ENCODE results near the gene NUP153. TPM values are rescaled to one million over a fixed set of nuclear protein-coding genes. Genes with fewer than 3 reads are reported as not detected.

Gene NUP153
- total and polyA plus RNA-seq, 2 donors (not counting 1 experiment from before 2014, with no cell fraction given): 17.9 to 70.5 TPM

DNA sequence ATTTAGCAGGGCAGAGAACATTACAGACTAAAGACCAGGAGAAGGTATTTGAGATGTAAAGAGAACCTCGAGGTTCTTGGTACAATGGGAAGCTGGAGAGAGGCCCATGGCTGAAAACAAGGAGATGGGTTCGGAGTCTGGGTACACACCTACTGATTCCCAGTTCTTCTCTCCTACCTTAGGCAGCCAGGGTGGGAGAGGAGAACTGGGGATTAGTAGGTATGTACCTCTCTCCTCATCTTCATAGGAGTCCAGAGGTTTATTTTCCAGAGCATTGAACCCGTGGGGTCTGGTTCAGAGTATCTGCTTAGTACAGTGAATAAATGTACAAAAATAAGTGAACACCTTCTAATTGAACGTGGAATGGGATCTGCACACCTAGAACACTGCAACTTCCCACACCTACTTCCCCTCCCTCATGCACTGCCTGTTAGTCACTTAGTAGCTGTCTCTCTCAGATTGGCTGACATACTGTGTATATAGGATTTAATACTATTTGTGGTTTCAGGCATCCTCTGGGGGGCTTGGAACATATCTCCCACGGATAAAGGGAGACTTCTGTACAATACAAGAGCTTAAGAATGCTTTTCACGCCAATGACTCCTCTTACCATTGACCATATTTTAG is 23.5 kb upstream of the NUP153 start:
- TF ChIP-seq, protein P1, sequence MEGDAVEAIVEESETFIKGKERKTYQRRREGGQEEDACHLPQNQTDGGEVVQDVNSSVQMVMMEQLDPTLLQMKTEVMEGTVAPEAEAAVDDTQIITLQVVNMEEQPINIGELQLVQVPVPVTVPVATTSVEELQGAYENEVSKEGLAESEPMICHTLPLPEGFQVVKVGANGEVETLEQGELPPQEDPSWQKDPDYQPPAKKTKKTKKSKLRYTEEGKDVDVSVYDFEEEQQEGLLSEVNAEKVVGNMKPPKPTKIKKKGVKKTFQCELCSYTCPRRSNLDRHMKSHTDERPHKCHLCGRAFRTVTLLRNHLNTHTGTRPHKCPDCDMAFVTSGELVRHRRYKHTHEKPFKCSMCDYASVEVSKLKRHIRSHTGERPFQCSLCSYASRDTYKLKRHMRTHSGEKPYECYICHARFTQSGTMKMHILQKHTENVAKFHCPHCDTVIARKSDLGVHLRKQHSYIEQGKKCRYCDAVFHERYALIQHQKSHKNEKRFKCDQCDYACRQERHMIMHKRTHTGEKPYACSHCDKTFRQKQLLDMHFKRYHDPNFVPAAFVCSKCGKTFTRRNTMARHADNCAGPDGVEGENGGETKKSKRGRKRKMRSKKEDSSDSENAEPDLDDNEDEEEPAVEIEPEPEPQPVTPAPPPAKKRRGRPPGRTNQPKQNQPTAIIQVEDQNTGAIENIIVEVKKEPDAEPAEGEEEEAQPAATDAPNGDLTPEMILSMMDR (IDR thresholded peaks at IDR 0.05): no peak
- TF ChIP-seq EZH2 (IDR thresholded peaks at IDR 0.05; ENCODE audit: borderline replicate concordance, insufficient read depth, low read depth, low read length, poor library complexity, severe bottlenecking): no peak
- Mint-ChIP-seq H3K9me3 (ENCODE audit: insufficient read depth) (peaks cover 7% of the 10 kb centered on the region), H3K27ac (no peak overlapping the region)

DNA sequence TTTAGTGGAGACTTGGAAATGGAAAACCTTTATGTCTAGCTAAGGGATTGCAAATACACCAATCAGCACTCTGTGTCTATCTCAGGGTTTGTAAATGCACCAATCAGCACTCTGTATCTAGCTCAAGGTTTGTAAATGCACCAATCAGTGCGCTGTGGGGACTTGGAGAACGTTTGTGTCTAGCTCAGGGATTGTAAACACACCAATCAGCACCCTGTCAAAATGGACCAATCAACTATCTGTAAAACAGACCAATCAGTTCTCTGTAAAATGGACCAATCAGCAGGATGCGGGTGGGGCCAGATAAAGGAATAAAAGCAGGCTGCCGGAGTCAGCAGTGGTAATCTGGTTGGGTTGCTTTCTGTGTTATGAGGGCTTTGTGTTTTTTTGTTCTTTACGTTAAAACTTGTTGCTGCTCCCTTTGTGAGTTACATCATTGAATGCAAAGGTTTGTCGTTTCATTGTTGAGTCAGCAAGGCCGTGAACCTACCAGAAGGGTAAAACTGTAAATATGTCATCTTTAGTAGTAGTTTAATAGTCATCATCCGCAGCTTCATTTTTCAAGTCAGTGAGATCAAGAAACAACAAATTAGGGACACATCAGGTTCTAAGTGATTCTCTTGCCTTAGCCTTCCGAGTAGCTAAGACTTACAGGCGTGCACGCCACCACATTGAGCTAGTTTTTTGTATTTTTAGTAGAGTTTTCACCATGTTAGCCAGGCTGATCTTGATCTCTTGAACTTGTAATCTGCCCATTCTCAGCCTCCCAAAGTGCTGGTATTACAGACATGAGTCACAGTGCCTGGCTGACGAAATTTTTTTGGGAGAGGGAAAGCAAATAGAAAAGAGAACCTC is 22.7 kb upstream of the NUP153 start:
- Histone ChIP-seq H3K27me3 (replicated peaks in 1 of 4; ENCODE audit: control extremely low read depth in 1 of 4, control insufficient read depth in 3 of 4, insufficient read depth in 4 of 4, low read length in 3 of 4) (no peaks in the 10 kb centered on the region), H3K4me2 (replicated peaks; ENCODE audit: low read depth, low read length, poor library complexity, severe bottlenecking) (no peak overlapping the region), H3K4me1 (ENCODE audit: control insufficient read depth in 2 of 2, insufficient read depth in 2 of 2, low read length in 2 of 2) (no peaks in the 10 kb centered on the region), H4K20me1 (ENCODE audit: control insufficient read depth, insufficient read depth, low read length, poor library complexity, severe bottlenecking) (no peaks in the 10 kb centered on the region), H3K79me2 (ENCODE audit: control insufficient read depth, insufficient read depth, low read length) (no peaks in the 10 kb centered on the region), H2AFZ (ENCODE audit: insufficient read depth, low read depth, low read length, poor library complexity, severe bottlenecking) (no peak overlapping the region), H3K9me3 (ENCODE audit: control extremely low read depth in 1 of 3, control insufficient read depth in 2 of 3, insufficient read depth in 1 of 3, low read length in 2 of 3) (peaks cover 0 to 3% (median 0%) of the 10 kb centered on the region in 3 donors), H3K36me3 (replicated peaks in 1 of 2; ENCODE audit: control extremely low read depth in 1 of 2, control insufficient read depth in 1 of 2, extremely low read depth in 1 of 2, insufficient read depth in 2 of 2, low read length in 1 of 2) (no peaks in the 10 kb centered on the region), H3K9ac (ENCODE audit: low read length) (no peak overlapping the region), H3K27ac (ENCODE audit: low read length in 2 of 2) (no peak overlapping the region), H3K4me3 (ENCODE audit: control extremely low read depth in 1 of 5, extremely low read depth in 1 of 5, insufficient read depth in 1 of 5, low read depth in 2 of 5, low read length in 4 of 5) (no peak overlapping the region)
- Mint-ChIP-seq H3K4me3 (no peak overlapping the region), H3K27me3 (peaks cover under 1% of the 10 kb centered on the region), H3K9me3 (ENCODE audit: insufficient read depth) (peaks cover 7% of the 10 kb centered on the region), H3K4me1 (no peaks in the 10 kb centered on the region), H3K27ac (no peak overlapping the region)
- TF ChIP-seq EZH2 (IDR thresholded peaks at IDR 0.05; ENCODE audit: borderline replicate concordance, insufficient read depth, low read depth, low read length, poor library complexity, severe bottlenecking): no peak
- TF ChIP-seq, protein P1 (IDR thresholded peaks at IDR 0.05): no peak
- POLR2A ChIA-PET: no interaction called here
- intact Hi-C loops (cut with micrococcal nuclease): no loop called here
- no peak for ATAC-seq (ENCODE audit: low read depth)
- 88% methylated on average over 6 of the region's 12 CpGs for WGBS (ENCODE audit: insufficient coverage)
- DNase-seq: no peak
- CTCF ChIA-PET: no interaction called here

More for the DNA sequence above, 23.5 kb upstream of the NUP153 start:
- no peak overlapping the region for H3K4me3 ChIP-seq (ENCODE audit: control extremely low read depth in 1 of 5, extremely low read depth in 1 of 5, insufficient read depth in 1 of 5, low read depth in 2 of 5, low read length in 4 of 5)
- H3K4me2 ChIP-seq (replicated peaks; ENCODE audit: low read depth, low read length, poor library complexity, severe bottlenecking): no peak overlapping the region
- no peak overlapping the region for H3K4me3 Mint-ChIP-seq
- H3K27ac ChIP-seq (ENCODE audit: low read length in 2 of 2): no peak overlapping the region
- whole genome bisulfite sequencing (ENCODE audit: insufficient coverage): no CpG with 5 or more reads among the region's 6 CpGs
- ATAC-seq (ENCODE audit: low read depth) (no peak), DNase-seq (no peak)
- ChIA-PET CTCF (no interaction called here), POLR2A (no interaction called here)
- H3K9ac ChIP-seq (ENCODE audit: low read length): no peak overlapping the region
- H3K9me3 ChIP-seq (ENCODE audit: control extremely low read depth in 1 of 3, control insufficient read depth in 2 of 3, insufficient read depth in 1 of 3, low read length in 2 of 3): peaks cover 0 to 3% (median 0%) of the 10 kb centered on the region in 3 donors
- no peaks in the 10 kb centered on the region for H3K79me2 ChIP-seq (ENCODE audit: control insufficient read depth, insufficient read depth, low read length)
- no peaks in the 10 kb centered on the region for H3K36me3 ChIP-seq (replicated peaks in 1 of 2; ENCODE audit: control extremely low read depth in 1 of 2, control insufficient read depth in 1 of 2, extremely low read depth in 1 of 2, insufficient read depth in 2 of 2, low read length in 1 of 2)
- no peak overlapping the region for H2AFZ ChIP-seq (ENCODE audit: insufficient read depth, low read depth, low read length, poor library complexity, severe bottlenecking)
- no peaks in the 10 kb centered on the region for H3K27me3 Mint-ChIP-seq
- intact Hi-C loops (cut with micrococcal nuclease): no loop called here
- no peaks in the 10 kb centered on the region for H4K20me1 ChIP-seq (ENCODE audit: control insufficient read depth, insufficient read depth, low read length, poor library complexity, severe bottlenecking)
- H3K4me1 ChIP-seq (ENCODE audit: control insufficient read depth in 2 of 2, insufficient read depth in 2 of 2, low read length in 2 of 2): no peaks in the 10 kb centered on the region
- no peaks in the 10 kb centered on the region for H3K4me1 Mint-ChIP-seq
- H3K27me3 ChIP-seq (replicated peaks in 1 of 4; ENCODE audit: control extremely low read depth in 1 of 4, control insufficient read depth in 3 of 4, insufficient read depth in 4 of 4, low read length in 3 of 4): no peaks in the 10 kb centered on the region
